ENCODE measurements around the gene STAG1. TPM values are rescaled to one million over a fixed set of nuclear protein-coding genes. Genes with fewer than 3 reads are reported as not detected.
"Not testable (repeated sequence)": the region's sequence is repeated elsewhere in the genome, so short reads cannot be mapped to it uniquely, and the experiment has no call there.

STAG1 gene
- total RNA-seq, 1 donor from 2014 or later = 40.9 TPM

GRCh38 chr3:136745916-136746315, 6.3 kb downstream of the STAG1 start:
- Mint-ChIP-seq H3K36me3 (ENCODE audit: low read depth) (peaks cover 3% of the 10 kb centered on the region), H3K27me3 (ENCODE audit: low read depth) (no peaks in the 10 kb centered on the region), H3K4me3 (ENCODE audit: unreplicated experiment) (no peak overlapping the region), H3K4me1 (ENCODE audit: low read depth) (peaks cover 58% of the 10 kb centered on the region), H3K9me3 (ENCODE audit: low read depth) (peaks cover 4% of the 10 kb centered on the region), H3K27ac (ENCODE audit: unreplicated experiment) (no peak overlapping the region)
- TF ChIP-seq CTCF (IDR thresholded peaks at IDR 0.05) = no peak
- DNase-seq (ENCODE audit: low spot score) = no peak

GRCh38 chr3:136741063-136741462, 11.1 kb downstream of the STAG1 start:
- Mint-ChIP-seq H3K27ac (ENCODE audit: unreplicated experiment) (no peak overlapping the region), H3K36me3 (ENCODE audit: low read depth) (peaks cover 8% of the 10 kb centered on the region), H3K9me3 (ENCODE audit: low read depth) (peaks cover 4% of the 10 kb centered on the region), H3K4me1 (ENCODE audit: low read depth) (peaks cover 31% of the 10 kb centered on the region), H3K4me3 (ENCODE audit: unreplicated experiment) (no peak overlapping the region), H3K27me3 (ENCODE audit: low read depth) (no peaks in the 10 kb centered on the region)
- no peak for DNase-seq (ENCODE audit: low spot score)
- TF ChIP-seq CTCF (IDR thresholded peaks at IDR 0.05) = no peak

- no peak overlapping the region for H3K4me3 Mint-ChIP-seq (ENCODE audit: unreplicated experiment)
- no peak for DNase-seq (ENCODE audit: low spot score)
- no peak overlapping the region for H3K27ac Mint-ChIP-seq (ENCODE audit: unreplicated experiment)
- H3K4me1 Mint-ChIP-seq (ENCODE audit: low read depth) = peaks cover 25% of the 10 kb centered on the region
- no peaks in the 10 kb centered on the region for H3K27me3 Mint-ChIP-seq (ENCODE audit: low read depth)
- TF ChIP-seq CTCF (IDR thresholded peaks at IDR 0.05) = no peak
- H3K36me3 Mint-ChIP-seq (ENCODE audit: low read depth) = peaks cover 8% of the 10 kb centered on the region
- H3K9me3 Mint-ChIP-seq (ENCODE audit: low read depth) = peaks cover 4% of the 10 kb centered on the region
These were observed 11.7 kb downstream of the STAG1 start for GRCh38 chr3:136740351-136740958.

GRCh38 chr3:136736950-136737349, 15.2 kb downstream of the STAG1 start:
- not testable (repeated sequence) for H3K27me3 Mint-ChIP-seq (ENCODE audit: low read depth); H3K9me3 Mint-ChIP-seq (ENCODE audit: low read depth); H3K4me3 Mint-ChIP-seq (ENCODE audit: unreplicated experiment); H3K36me3 Mint-ChIP-seq (ENCODE audit: low read depth); H3K27ac Mint-ChIP-seq (ENCODE audit: unreplicated experiment); DNase-seq (ENCODE audit: low spot score)
- H3K4me1 Mint-ChIP-seq (ENCODE audit: low read depth) = peaks cover 17% of the 10 kb centered on the region

GRCh38 chr3:136735103-136735502, 17.1 kb downstream of the STAG1 start:
- peaks cover 4% of the 10 kb centered on the region for H3K36me3 Mint-ChIP-seq (ENCODE audit: low read depth)
- H3K9me3 Mint-ChIP-seq (ENCODE audit: low read depth) = no peaks in the 10 kb centered on the region
- peak overlapping the region; percentile 67 for H3K27ac Mint-ChIP-seq (ENCODE audit: unreplicated experiment)
- H3K4me1 Mint-ChIP-seq (ENCODE audit: low read depth) = peaks cover 17% of the 10 kb centered on the region
- no peak for TF ChIP-seq CTCF (IDR thresholded peaks at IDR 0.05)
- no peak overlapping the region for H3K4me3 Mint-ChIP-seq (ENCODE audit: unreplicated experiment)
- DNase-seq (ENCODE audit: low spot score) = no peak
- no peaks in the 10 kb centered on the region for H3K27me3 Mint-ChIP-seq (ENCODE audit: low read depth)

GRCh38 chr3:136734382-136735070, 17.7 kb downstream of the STAG1 start:
- peak; percentile 12 for TF ChIP-seq CTCF (IDR thresholded peaks at IDR 0.05)
- no peak overlapping the region for H3K27ac Mint-ChIP-seq (ENCODE audit: unreplicated experiment)
- peaks cover 4% of the 10 kb centered on the region for H3K36me3 Mint-ChIP-seq (ENCODE audit: low read depth)
- DNase-seq (ENCODE audit: low spot score) = no peak
- no peak overlapping the region for H3K4me3 Mint-ChIP-seq (ENCODE audit: unreplicated experiment)
- H3K9me3 Mint-ChIP-seq (ENCODE audit: low read depth) = no peaks in the 10 kb centered on the region
- peaks cover 18% of the 10 kb centered on the region for H3K4me1 Mint-ChIP-seq (ENCODE audit: low read depth)
- H3K27me3 Mint-ChIP-seq (ENCODE audit: low read depth) = no peaks in the 10 kb centered on the region

Data from chondrocyte (in vitro differentiated cells).